HFF-Myc (cell line): Measurements from ENCODE around the gene BABAM2.

Experiments
- DNase-seq: peaks from one replicate; pipeline ENCODE4 v3.0.0-alpha.2; 2011; ENCODE audit warnings: low read depth; ENCODE audit errors: extremely low read depth
- H3K4me3 ChIP-seq: replicated peaks from 2 replicates; pipeline ENCODE4 v1.5.1; 2011; ENCODE audit warnings: low read depth, mild to moderate bottlenecking, control low read depth, low read length
- CTCF ChIP-seq: IDR thresholded peaks from 2 replicates; pipeline ENCODE4 v1.5.1; 2012; ENCODE audit warnings: mild to moderate bottlenecking, low read depth, low read length, control low read depth; ENCODE audit errors: missing control alignments

The BABAM2 gene

GRCh38 chr2:28094739-28095138 is 204.2 kb downstream of the BABAM2 start:
- no peak for TF ChIP-seq CTCF
- no peak for DNase-seq
- no peak overlapping the region for H3K4me3 ChIP-seq

GRCh38 chr2:28095622-28096021 is 205.1 kb downstream of the BABAM2 start:
- no peak for TF ChIP-seq CTCF
- no peak overlapping the region for H3K4me3 ChIP-seq

GRCh38 chr2:28096421-28096820 is 205.9 kb downstream of the BABAM2 start:
- no peak for DNase-seq
- no peak for TF ChIP-seq CTCF

More at GRCh38 chr2:28095622-28096021, 205.1 kb downstream of the BABAM2 start:
- DNase-seq: no peak

DNA sequence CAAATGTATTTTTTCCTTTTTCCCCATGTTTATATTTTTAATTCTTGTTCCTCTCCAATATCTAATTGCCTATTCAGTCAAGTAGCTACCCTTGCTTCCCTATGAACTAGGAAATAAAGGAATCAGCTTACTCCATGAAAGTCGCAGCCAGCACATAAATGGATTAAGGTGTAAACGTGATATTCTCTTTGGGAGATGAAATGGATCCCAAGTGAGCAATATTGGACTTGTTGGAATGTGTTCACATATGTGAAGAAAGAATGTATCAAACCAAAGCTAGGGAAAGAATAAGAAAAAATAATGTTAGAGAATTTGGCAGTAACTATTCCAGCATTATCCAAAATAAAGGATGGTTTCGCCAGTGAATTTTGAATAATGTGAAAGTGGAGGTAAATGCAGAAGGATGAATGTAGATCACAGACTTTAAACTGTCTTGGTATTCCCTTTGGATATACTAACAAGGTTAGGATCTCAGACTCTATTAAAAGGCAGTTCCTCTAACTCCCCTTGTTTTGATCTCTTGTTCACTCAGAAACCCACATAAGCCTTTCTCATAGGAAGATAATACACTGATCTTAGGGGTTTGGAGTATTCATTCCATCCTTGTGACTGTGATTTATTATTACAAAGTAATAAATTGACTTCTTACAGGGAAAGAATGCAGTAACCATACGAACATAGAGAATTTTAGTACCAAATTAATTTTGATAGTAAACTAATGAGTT is 208.1 kb downstream of the BABAM2 start:
- TF ChIP-seq CTCF: no peak
- no peak for DNase-seq
- no peak overlapping the region for H3K4me3 ChIP-seq

More at GRCh38 chr2:28096421-28096820, 205.9 kb downstream of the BABAM2 start:
- no peak overlapping the region for H3K4me3 ChIP-seq

GRCh38 chr2:28101123-28101522 is 210.6 kb downstream of the BABAM2 start:
- DNase-seq: no peak
- H3K4me3 ChIP-seq: no peak overlapping the region
- no peak for TF ChIP-seq CTCF

DNA sequence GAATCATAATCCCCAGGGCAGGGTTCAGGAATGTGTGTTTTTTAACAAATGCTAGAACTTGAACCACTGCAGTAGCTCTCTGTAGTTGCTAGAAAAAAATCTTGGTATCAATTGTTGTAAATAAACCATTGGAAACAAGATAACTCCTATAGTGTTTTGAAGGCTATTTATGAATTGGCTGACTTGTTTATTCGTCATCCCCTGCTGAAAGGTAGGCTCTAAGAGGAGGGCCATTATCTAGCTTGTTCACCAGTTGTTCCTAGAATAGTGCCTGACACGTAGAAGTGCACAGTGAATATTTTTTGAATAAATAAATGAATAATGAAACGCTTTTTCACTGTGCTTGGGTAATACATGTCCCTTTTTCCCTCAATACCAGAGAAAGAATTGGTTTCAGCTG is 211.4 kb downstream of the BABAM2 start:
- no peak overlapping the region; the same call in 1 of the 2 replicates for H3K4me3 ChIP-seq
- no peak for TF ChIP-seq CTCF
- DNase-seq: no peak
